OCI-LY3 (cell line): ENCODE measurements around the gene EPS8.

Experiments used
- CTCF ChIP-seq: fragments of 200-600, 300-600 bp; sonication (generic); IDR thresholded peaks from 2 replicates; pipeline ENCODE4 v1.5.1; 2014; ENCODE audit warnings: antibody characterized with exemption, low read length, low read depth
- EZH2phosphoT487 ChIP-seq: fragments of 200-600 bp; shearing (Covaris generic); IDR thresholded peaks from 2 replicates; pipeline ENCODE4 v1.6.1; 2018; ENCODE audit warnings: antibody characterized with exemption, mixed run types, low read depth

GRCh38 chr12:15797818-15798217, 8.6 kb upstream of the EPS8 start:
- TF ChIP-seq CTCF, result no peak
- TF ChIP-seq EZH2phosphoT487, result no peak
